BLaER1 (cell line): Measurements from ENCODE around the gene RYK.

ENCODE experiments used
- H3K27ac ChIP-seq: shearing (Covaris generic); formaldehyde crosslinking; 2 replicates; pipeline ENCODE4 v1.8.1; 2022
- H3K27me3 ChIP-seq: shearing (Covaris generic); formaldehyde crosslinking; 2 replicates; pipeline ENCODE4 v1.8.1; 2022
- H3K36me3 ChIP-seq: shearing (Covaris generic); formaldehyde crosslinking; 2 replicates; pipeline ENCODE4 v1.8.1; 2022
- H3K4me1 ChIP-seq: shearing (Covaris generic); formaldehyde crosslinking; 2 replicates; pipeline ENCODE4 v1.8.1; 2022
- H3K4me2 ChIP-seq: shearing (Covaris generic); formaldehyde crosslinking; 2 replicates; pipeline ENCODE4 v1.8.1; 2022
- H3K4me3 ChIP-seq: shearing (Covaris generic); formaldehyde crosslinking; 2 replicates; pipeline ENCODE4 v1.8.1; 2022
- H3K9ac ChIP-seq: shearing (Covaris generic); formaldehyde crosslinking; 2 replicates; pipeline ENCODE4 v1.8.1; 2022
- H3K9me3 ChIP-seq: shearing (Covaris generic); formaldehyde crosslinking; 2 replicates; pipeline ENCODE4 v1.8.1; 2022
- H4K20me1 ChIP-seq: shearing (Covaris generic); formaldehyde crosslinking; 2 replicates; pipeline ENCODE4 v1.8.1; 2022
- Cebpa-rat ChIP-seq: shearing (Covaris generic); IDR thresholded peaks from 2 replicates; pipeline ENCODE4 v1.8.1; 2022

Gene RYK

DNA sequence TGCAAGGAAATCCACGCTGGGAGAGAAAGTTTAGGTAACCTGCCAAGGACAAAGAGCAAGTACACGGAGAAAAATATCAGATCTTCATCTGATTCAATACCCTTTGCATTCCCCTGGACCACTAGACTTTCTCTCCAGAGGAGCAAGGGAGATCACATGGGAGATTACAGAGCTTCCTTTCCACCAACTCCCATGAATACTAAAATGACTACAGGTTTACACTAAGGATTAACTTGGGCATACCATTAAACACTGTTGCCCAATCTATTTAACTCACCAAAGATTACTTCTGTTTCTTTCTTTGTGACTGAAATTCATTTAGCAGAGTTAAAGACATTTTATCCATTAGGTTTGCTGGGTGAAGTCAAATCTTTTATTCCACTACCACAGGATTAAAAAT, 71.2 kb downstream of the RYK start:
- peaks cover 4% of the 10 kb centered on the region; the same call in 1 of the 2 replicates for H3K36me3 ChIP-seq
- H3K27me3 ChIP-seq: no peaks in the 10 kb centered on the region

GRCh38 chr3:134163096-134163495, 87.6 kb downstream of the RYK start:
- H3K4me1 ChIP-seq: no peaks in the 10 kb centered on the region
- no peaks in the 10 kb centered on the region for H4K20me1 ChIP-seq
- TF ChIP-seq Cebpa-rat: no peak
- H3K4me3 ChIP-seq: no peak overlapping the region
- H3K9ac ChIP-seq: no peak overlapping the region
- H3K36me3 ChIP-seq: 0 out of 2 replicates have a peak, but pooled peaks cover 16% of the 10 kb centered on the region
- H3K27ac ChIP-seq: no peak overlapping the region
- H3K27me3 ChIP-seq: no peaks in the 10 kb centered on the region
- no peak overlapping the region for H3K4me2 ChIP-seq
- H3K9me3 ChIP-seq: 0 out of 2 replicates have a peak, but pooled peaks cover 7% of the 10 kb centered on the region

More for the DNA sequence above, 71.2 kb downstream of the RYK start:
- H3K9ac ChIP-seq: no peak overlapping the region
- no peak overlapping the region for H3K4me3 ChIP-seq
- no peak for TF ChIP-seq Cebpa-rat
- peaks cover 7% of the 10 kb centered on the region for H3K4me1 ChIP-seq
- H3K9me3 ChIP-seq: peaks cover 11% of the 10 kb centered on the region; the same call in 1 of the 2 replicates
- no peak overlapping the region for H3K4me2 ChIP-seq
- no peak overlapping the region for H3K27ac ChIP-seq
- no peaks in the 10 kb centered on the region for H4K20me1 ChIP-seq

- Histone ChIP-seq H3K4me1 (no peaks in the 10 kb centered on the region), H3K9me3 (0 out of 2 replicates have a peak, but pooled peaks cover 1% of the 10 kb centered on the region), H3K27ac (no peak overlapping the region), H3K4me2 (no peak overlapping the region), H3K4me3 (no peak overlapping the region), H3K9ac (no peak overlapping the region), H4K20me1 (no peaks in the 10 kb centered on the region), H3K36me3 (0 out of 2 replicates have a peak, but pooled peaks cover 16% of the 10 kb centered on the region), H3K27me3 (no peaks in the 10 kb centered on the region)
- TF ChIP-seq Cebpa-rat: no peak
Measured at GRCh38 chr3:134161898-134162615, 88.6 kb downstream of the RYK start.

DNA sequence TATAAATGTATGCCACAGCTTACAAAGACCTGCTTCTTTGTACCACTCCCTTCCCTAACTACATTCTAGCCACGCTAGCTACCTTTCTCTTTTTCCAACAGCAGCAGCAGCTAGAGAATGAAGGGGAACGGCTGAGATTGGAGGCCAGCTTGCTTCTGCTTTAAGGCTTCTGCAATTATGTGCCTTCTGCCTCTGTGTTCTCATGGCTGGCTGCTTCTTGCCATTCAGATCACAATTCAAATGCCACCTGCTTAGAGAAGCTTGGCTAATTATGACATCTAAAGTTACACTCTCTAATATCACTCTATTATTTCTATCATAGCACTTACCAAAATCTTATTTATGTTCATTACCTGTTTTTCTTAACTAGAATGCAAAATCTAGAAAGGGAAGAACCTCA, 95.2 kb downstream of the RYK start:
- H4K20me1 ChIP-seq: no peaks in the 10 kb centered on the region
- no peak overlapping the region for H3K4me2 ChIP-seq
- no peak overlapping the region for H3K4me3 ChIP-seq
- no peak overlapping the region for H3K27ac ChIP-seq
- no peaks in the 10 kb centered on the region for H3K9me3 ChIP-seq
- H3K4me1 ChIP-seq: no peaks in the 10 kb centered on the region
- H3K27me3 ChIP-seq: no peaks in the 10 kb centered on the region
- no peak for TF ChIP-seq Cebpa-rat
- no peak overlapping the region for H3K9ac ChIP-seq
- 0 out of 2 replicates have a peak, but pooled peaks cover 10% of the 10 kb centered on the region for H3K36me3 ChIP-seq

DNA sequence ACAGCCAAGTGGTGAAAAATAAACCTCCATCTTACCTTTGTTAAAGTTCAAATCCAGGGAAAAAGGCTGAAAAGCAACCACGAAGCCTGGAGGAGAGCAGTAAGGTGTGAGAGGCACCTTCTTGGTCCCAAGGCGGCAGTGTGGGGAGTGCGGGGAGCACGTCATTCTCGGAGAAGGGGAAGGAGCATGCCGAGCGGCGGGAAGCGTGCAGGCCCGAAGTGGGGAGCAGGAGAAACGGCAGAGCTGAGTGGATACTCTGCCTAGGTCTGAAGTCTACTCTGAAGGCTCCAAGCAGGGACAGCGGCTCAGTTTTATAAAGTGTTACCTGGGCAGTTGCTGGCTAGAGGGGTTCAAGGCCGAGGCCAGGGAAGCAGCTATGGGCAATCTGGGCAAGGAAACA, 96.9 kb downstream of the RYK start:
- no peak for TF ChIP-seq Cebpa-rat

DNA sequence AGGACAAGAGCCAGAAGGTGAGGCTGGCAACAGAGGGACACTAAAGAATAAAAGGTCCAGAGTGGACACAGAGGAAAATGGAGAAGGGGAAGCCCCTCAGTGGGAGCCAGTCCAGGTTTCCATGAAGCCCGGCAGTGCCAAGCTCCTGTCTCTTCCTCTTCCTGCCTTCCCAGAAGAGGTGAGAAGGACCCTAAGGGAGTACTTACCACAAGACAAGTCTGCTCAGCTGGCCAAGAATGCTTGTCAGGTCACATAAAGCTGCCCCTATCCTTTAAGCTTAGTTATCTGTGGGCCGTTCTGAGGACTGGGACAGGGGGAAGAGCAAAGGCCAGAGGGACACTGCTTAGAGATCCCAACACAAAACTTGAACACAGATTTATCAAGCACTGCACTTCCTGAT, 100.2 kb downstream of the RYK start:
- H3K4me2 ChIP-seq: no peak overlapping the region
- TF ChIP-seq Cebpa-rat: no peak
- H3K9ac ChIP-seq: no peak overlapping the region
- H3K4me3 ChIP-seq: no peak overlapping the region
- no peaks in the 10 kb centered on the region for H3K4me1 ChIP-seq
- H4K20me1 ChIP-seq: no peaks in the 10 kb centered on the region
- no peaks in the 10 kb centered on the region for H3K36me3 ChIP-seq
- H3K9me3 ChIP-seq: no peaks in the 10 kb centered on the region
- no peaks in the 10 kb centered on the region for H3K27me3 ChIP-seq
- H3K27ac ChIP-seq: no peak overlapping the region

More for the DNA sequence above, 96.9 kb downstream of the RYK start:
- no peaks in the 10 kb centered on the region for H3K4me1 ChIP-seq
- no peak overlapping the region for H3K4me2 ChIP-seq
- H3K9ac ChIP-seq: no peak overlapping the region
- no peak overlapping the region for H3K27ac ChIP-seq
- H3K9me3 ChIP-seq: no peaks in the 10 kb centered on the region
- H4K20me1 ChIP-seq: no peaks in the 10 kb centered on the region
- H3K36me3 ChIP-seq: 0 out of 2 replicates have a peak, but pooled peaks cover 3% of the 10 kb centered on the region
- no peaks in the 10 kb centered on the region for H3K27me3 ChIP-seq
- H3K4me3 ChIP-seq: no peak overlapping the region

DNA sequence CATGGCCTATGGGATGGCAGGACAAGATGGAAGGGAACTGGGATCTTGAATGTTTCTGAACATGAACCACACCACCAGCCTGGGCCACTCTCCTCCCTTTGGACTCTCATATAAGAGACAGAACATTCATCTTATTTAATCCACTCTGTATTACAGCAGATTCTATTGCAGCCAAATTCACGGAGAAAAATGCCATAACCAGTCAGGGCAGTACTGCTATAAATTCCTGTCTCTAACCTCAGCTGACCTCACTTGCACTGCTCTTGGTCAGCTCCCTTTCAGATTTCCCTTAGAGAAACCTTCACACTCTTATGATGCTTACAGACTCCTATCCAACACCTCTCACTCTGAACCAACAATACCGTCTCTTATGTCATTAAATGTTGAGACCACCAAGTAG, 101.4 kb downstream of the RYK start:
- no peaks in the 10 kb centered on the region for H3K9me3 ChIP-seq
- H3K4me3 ChIP-seq: no peak overlapping the region
- H3K27ac ChIP-seq: no peak overlapping the region
- no peak overlapping the region for H3K4me2 ChIP-seq
- no peaks in the 10 kb centered on the region for H4K20me1 ChIP-seq
- peaks cover 11% of the 10 kb centered on the region for H3K4me1 ChIP-seq
- H3K9ac ChIP-seq: no peak overlapping the region
- no peaks in the 10 kb centered on the region for H3K27me3 ChIP-seq
- TF ChIP-seq Cebpa-rat: no peak
- H3K36me3 ChIP-seq: no peaks in the 10 kb centered on the region

GRCh38 chr3:134148534-134148933, 102.1 kb downstream of the RYK start:
- no peak overlapping the region for H3K9ac ChIP-seq
- no peak overlapping the region for H3K27ac ChIP-seq
- no peaks in the 10 kb centered on the region for H3K36me3 ChIP-seq
- no peaks in the 10 kb centered on the region for H3K9me3 ChIP-seq
- no peak for TF ChIP-seq Cebpa-rat
- no peaks in the 10 kb centered on the region for H4K20me1 ChIP-seq
- H3K27me3 ChIP-seq: no peaks in the 10 kb centered on the region
- H3K4me3 ChIP-seq: no peak overlapping the region
- no peak overlapping the region for H3K4me2 ChIP-seq
- H3K4me1 ChIP-seq: peaks cover 19% of the 10 kb centered on the region

GRCh38 chr3:134147411-134147810, 103.2 kb downstream of the RYK start:
- TF ChIP-seq Cebpa-rat: no peak
- Histone ChIP-seq H3K9ac (no peak overlapping the region), H3K36me3 (no peaks in the 10 kb centered on the region), H3K27me3 (no peaks in the 10 kb centered on the region), H3K4me1 (peaks cover 23% of the 10 kb centered on the region), H3K4me2 (no peak overlapping the region), H4K20me1 (no peaks in the 10 kb centered on the region), H3K9me3 (no peaks in the 10 kb centered on the region), H3K4me3 (no peak overlapping the region), H3K27ac (no peak overlapping the region)

GRCh38 chr3:134146666-134147065, 104.0 kb downstream of the RYK start:
- no peaks in the 10 kb centered on the region for H3K36me3 ChIP-seq
- no peak overlapping the region for H3K4me3 ChIP-seq
- H3K9me3 ChIP-seq: peaks cover 4% of the 10 kb centered on the region
- H4K20me1 ChIP-seq: no peaks in the 10 kb centered on the region
- peaks cover 23% of the 10 kb centered on the region for H3K4me1 ChIP-seq
- H3K27me3 ChIP-seq: no peaks in the 10 kb centered on the region
- no peak overlapping the region for H3K4me2 ChIP-seq
- H3K9ac ChIP-seq: no peak overlapping the region
- H3K27ac ChIP-seq: no peak overlapping the region
- no peak for TF ChIP-seq Cebpa-rat
